GM12873 (cell line): ENCODE data around the gene DNHD1.

ENCODE experiments used
- TF ChIP-seq, protein P1 (sequence below): IDR thresholded peaks from 2 replicates; pipeline ENCODE4 v1.5.1; 2012; ENCODE audit warnings: low read depth, mild to moderate bottlenecking, moderate library complexity, low read length, control low read depth; ENCODE audit not compliant: insufficient read depth; ENCODE audit errors: missing control alignments

The DNHD1 gene

GRCh38 chr11:6606471-6607189 lies 109.5 kb downstream of the DNHD1 start:
- TF ChIP-seq, protein P1, sequence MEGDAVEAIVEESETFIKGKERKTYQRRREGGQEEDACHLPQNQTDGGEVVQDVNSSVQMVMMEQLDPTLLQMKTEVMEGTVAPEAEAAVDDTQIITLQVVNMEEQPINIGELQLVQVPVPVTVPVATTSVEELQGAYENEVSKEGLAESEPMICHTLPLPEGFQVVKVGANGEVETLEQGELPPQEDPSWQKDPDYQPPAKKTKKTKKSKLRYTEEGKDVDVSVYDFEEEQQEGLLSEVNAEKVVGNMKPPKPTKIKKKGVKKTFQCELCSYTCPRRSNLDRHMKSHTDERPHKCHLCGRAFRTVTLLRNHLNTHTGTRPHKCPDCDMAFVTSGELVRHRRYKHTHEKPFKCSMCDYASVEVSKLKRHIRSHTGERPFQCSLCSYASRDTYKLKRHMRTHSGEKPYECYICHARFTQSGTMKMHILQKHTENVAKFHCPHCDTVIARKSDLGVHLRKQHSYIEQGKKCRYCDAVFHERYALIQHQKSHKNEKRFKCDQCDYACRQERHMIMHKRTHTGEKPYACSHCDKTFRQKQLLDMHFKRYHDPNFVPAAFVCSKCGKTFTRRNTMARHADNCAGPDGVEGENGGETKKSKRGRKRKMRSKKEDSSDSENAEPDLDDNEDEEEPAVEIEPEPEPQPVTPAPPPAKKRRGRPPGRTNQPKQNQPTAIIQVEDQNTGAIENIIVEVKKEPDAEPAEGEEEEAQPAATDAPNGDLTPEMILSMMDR, result no peak

GRCh38 chr11:6607190-6607795 lies 110.2 kb downstream of the DNHD1 start:
- TF ChIP-seq, protein P1, result no peak

GRCh38 chr11:6608011-6608410 lies 110.9 kb downstream of the DNHD1 start:
- TF ChIP-seq, protein P1, result no peak

GRCh38 chr11:6608726-6609501 lies 111.8 kb downstream of the DNHD1 start:
- TF ChIP-seq, protein P1, result no peak

DNA sequence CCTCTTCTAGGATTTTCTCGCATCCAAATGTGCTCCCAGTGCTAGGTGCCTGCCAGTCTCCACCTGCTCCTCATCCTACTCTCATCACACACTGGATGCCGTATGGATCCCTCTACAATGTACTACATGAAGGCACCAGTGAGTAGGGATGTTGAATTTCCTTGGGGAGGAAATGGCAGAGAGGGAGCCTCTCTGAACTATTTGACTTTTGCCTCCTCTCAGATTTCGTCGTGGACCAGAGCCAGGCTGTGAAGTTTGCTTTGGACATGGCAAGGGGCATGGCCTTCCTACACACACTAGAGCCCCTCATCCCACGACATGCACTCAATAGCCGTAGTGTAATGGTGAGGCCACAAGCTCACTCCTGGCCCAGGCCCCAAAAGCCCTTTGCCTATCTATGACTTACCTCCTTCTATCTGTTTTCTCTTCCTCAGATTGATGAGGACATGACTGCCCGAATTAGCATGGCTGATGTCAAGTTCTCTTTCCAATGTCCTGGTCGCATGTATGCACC lies 112.5 kb downstream of the DNHD1 start:
- TF ChIP-seq, protein P1, result no peak

DNA sequence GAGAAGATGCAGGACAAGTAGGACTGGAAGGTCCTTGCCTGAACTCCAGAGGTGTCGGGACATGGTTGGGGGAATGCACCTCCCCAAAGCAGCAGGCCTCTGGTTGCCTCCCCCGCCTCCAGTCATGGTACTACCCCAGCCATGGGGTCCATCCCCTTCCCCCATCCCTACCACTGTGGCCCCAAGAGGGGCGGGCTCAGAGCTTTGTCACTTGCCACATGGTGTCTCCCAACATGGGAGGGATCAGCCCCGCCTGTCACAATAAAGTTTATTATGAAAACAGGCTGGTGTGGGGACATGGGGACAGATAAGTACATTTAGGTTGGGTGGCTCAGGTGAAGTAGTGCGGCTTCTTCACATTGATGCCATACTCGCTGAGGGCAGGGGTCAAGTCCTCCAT lies 113.5 kb downstream of the DNHD1 start:
- TF ChIP-seq, protein P1, result no peak

GRCh38 chr11:6611092-6611962 lies 114.2 kb downstream of the DNHD1 start:
- TF ChIP-seq, protein P1, result no peak
